NB4 (cell line): Measurements from ENCODE around the gene ERCC3.
"Not testable (repeated sequence)": the region's sequence is repeated elsewhere in the genome, so short reads cannot be mapped to it uniquely, and the experiment has no call there.

ENCODE experiments used
- DNase-seq: peaks from one replicate; pipeline ENCODE4 v3.0.0; 2010; ENCODE audit warnings: low read depth
- H3K4me3 ChIP-seq: one replicate; pipeline ENCODE4 v1.5.1; 2011; ENCODE audit warnings: mild to moderate bottlenecking, low read depth, low read length, moderate library complexity
- MYC ChIP-seq: IDR thresholded peaks from 2 replicates; pipeline ENCODE4 v1.6.1; 2011; ENCODE audit warnings: low read depth, low read length
- POLR2A ChIP-seq: IDR thresholded peaks from 2 replicates; pipeline ENCODE4 v1.6.1; 2011; ENCODE audit warnings: mild to moderate bottlenecking; ENCODE audit not compliant: insufficient read length; ENCODE audit errors: extremely low read depth
- TF ChIP-seq, protein P1 (sequence below): IDR thresholded peaks from 2 replicates; pipeline ENCODE4 v1.6.1; 2011; ENCODE audit warnings: low read depth, low read length
- TF ChIP-seq, protein P2 (sequence below): IDR thresholded peaks from one replicate; pipeline ENCODE4 v1.5.1; 2012; ENCODE audit warnings: low read depth, low read length

ERCC3 gene

DNA sequence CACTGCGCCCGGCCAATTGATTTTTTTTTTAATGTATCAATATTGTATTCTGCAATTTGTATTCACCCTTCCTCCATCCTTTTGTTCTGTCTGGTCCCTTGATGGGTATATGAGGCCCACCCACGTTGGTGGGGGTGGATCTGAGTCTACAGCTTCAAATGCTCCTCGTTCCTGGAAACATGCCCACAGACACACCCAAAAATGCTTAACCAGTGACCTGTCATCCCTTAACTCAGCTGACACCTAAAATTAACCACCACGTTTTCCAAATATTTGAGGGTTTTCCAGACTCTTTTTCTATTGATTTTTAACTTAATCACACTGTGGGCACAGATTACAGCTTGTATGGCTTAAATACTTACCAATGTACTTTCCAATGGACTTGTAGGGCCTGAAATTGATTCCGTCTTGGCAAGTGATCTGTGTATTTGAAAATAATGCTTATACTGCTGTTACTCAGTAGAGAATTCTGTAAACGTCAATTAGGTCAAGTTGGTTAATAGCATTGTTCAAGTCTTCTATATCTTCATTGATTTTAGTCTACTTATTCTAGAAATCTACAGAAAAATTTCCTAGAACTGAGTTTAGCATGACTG lies 39.5 kb downstream of the ERCC3 start:
- no peak for TF ChIP-seq MYC
- TF ChIP-seq, protein P1, sequence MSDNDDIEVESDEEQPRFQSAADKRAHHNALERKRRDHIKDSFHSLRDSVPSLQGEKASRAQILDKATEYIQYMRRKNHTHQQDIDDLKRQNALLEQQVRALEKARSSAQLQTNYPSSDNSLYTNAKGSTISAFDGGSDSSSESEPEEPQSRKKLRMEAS = no peak
- TF ChIP-seq, protein P2, sequence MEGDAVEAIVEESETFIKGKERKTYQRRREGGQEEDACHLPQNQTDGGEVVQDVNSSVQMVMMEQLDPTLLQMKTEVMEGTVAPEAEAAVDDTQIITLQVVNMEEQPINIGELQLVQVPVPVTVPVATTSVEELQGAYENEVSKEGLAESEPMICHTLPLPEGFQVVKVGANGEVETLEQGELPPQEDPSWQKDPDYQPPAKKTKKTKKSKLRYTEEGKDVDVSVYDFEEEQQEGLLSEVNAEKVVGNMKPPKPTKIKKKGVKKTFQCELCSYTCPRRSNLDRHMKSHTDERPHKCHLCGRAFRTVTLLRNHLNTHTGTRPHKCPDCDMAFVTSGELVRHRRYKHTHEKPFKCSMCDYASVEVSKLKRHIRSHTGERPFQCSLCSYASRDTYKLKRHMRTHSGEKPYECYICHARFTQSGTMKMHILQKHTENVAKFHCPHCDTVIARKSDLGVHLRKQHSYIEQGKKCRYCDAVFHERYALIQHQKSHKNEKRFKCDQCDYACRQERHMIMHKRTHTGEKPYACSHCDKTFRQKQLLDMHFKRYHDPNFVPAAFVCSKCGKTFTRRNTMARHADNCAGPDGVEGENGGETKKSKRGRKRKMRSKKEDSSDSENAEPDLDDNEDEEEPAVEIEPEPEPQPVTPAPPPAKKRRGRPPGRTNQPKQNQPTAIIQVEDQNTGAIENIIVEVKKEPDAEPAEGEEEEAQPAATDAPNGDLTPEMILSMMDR = no peak
- no peak for TF ChIP-seq POLR2A
- no peak overlapping the region for H3K4me3 ChIP-seq
- DNase-seq = no peak

DNA sequence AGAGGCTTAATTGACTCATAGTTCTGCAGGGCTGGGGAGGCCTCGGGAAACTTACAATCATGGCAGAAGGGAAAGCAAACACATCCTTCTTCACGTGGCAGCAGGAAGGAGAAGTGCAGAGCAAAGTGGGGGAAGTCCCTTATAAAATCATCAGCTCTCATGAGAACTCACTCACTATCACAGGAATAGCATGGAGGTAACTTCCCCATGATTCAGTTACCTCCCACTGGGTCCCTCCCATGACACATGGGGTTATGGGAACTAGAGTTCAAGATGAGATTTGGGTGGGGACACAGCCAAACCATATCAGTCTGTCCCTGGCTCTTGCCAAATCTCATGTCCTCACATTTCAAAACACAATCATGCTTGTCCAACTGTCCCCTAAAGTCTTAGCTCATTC lies 52.8 kb downstream of the ERCC3 start:
- DNase-seq = peak; percentile 25
- H3K4me3 ChIP-seq = not testable (repeated sequence)

DNA sequence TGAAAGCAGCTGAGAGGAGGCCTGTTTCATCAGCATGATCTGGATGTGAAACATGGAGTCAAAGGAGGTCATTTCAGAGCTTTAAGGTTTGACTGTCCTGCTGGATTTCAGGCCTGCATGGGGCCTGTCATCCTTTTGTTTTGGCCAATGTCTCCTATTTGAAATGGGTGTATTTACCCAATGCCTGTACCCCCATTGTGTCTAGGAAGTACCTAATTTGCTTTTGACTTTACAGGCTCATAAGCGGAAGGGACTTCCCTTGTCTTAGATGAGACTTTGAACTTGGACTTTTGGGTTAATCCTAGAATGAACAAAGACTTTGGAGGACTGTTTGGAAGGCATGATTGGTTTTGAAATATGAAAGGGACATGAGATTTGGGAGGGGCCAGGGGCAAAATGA lies 54.5 kb downstream of the ERCC3 start:
- no peak overlapping the region for H3K4me3 ChIP-seq
- TF ChIP-seq MYC (no peak), POLR2A (no peak)
- TF ChIP-seq, protein P1 = no peak
- TF ChIP-seq, protein P2 = no peak
- DNase-seq = no peak

DNA sequence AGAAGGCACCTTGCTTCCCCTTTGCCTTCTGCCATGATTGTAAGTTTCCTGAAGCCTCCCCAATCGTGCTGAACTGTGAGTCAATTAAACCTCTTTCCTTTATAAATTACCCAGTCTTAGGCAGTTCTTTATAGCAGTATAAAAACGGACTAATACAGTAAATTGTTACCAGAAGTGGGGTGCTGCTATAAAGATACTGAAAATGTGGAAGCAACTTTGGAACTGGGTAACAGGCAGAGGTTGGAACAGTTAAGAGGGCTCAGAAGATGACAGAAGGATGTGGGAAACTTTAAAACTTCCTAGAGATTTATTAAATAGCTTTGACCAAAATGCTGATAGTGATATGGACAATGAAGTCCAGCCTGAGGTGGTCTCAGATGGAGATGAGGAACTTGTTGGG lies 56.2 kb downstream of the ERCC3 start:
- not testable (repeated sequence) for H3K4me3 ChIP-seq, DNase-seq

DNA sequence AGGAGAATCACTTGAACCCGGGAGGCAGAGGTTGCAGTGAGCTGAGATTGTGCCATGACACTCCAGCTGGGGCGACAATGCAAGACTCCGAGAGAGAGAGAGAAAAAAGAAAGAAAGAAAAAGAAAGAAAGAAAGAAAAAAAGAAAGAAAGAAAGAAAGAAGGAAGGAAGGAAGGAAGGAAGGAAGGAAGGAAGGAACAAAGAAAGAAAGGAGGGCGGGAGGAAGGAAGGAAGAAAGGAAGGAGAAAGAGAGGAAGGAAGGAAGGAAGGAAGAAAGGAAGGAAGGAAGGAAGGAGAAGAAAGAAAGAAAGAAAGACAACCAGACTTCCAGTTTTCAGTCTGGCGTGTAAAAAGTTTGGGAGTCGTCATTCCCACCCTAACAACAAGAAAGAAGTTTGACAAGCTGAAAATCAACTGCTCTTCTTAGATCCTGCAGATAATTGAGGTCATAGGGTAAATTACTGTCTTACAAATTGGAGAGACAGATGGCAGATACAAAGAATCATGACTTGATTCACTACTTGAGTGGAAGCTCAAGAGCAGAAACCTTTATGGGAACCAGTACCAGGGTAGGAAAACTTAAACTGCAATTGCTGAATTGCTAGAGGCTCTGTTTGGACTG lies 58.8 kb downstream of the ERCC3 start:
- no peak for DNase-seq
- TF ChIP-seq, protein P1 = no peak
- TF ChIP-seq, protein P2 = no peak
- TF ChIP-seq POLR2A = no peak
- H3K4me3 ChIP-seq = no peak overlapping the region

DNA sequence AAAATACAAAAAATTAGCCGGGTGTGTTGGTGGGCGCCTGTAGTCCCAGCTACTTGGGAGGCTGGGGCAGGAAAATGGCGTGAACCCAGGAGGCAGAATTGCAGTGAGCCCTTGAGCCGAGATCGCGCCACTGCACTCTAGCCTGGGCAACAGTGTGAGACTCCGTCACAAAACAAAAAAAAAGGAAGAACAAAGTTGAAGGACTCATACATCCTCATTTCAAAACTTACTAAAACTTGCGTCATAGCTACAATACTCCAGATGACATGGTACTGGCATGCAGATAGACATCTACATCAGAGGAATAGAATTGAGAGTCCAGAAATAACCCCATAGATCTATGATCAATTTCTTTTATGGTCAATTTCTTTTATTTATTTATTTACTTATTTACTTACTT lies 60.2 kb downstream of the ERCC3 start:
- peak; percentile 69 for DNase-seq
- H3K4me3 ChIP-seq = no peak overlapping the region
- TF ChIP-seq, protein P2 = no peak
- TF ChIP-seq, protein P1 = no peak
- TF ChIP-seq MYC = no peak
- TF ChIP-seq POLR2A = no peak

DNA sequence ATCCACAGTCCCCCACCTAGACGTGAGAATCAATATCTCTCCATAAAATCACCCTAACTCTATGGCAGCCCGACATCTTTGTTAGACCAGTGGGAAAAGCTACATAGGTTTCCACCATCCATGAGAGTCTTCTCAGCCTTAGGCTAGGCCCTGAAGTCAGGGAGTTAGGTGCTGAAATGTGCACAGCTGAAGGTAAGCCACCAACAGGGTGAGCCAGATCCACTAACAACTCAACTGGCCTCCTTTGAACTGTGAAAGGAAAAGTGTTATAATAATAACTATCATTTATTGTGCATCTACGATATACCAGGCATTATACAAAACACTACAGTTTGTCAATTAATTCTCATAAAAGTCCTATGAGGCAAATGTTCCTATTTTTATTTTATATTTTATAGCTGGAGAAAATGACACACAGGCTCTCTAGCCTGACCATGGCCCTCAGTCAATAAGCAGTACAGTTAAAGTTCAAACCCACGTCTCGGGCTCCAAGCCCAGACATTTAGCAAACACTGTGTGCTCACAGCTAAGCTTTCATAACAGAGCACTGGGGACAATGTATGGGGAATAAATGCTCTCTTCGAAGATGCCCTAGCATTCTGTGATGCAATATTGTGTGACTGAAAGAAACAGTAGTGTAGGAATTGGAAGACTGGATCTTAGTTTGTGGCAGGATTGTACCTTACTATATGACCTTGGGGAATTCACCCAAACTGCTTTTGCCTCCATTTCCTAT lies 62.6 kb downstream of the ERCC3 start:
- no peak overlapping the region for H3K4me3 ChIP-seq
- DNase-seq = no peak
- TF ChIP-seq, protein P2 = no peak
- no peak for TF ChIP-seq POLR2A
